Skeletal muscle tissue (tissue), 4 donors: ENCODE results near the gene MMD. TPM values are rescaled to one million over a fixed set of nuclear protein-coding genes. Genes with fewer than 3 reads are reported as not detected.

ENCODE experiments used
- H3K27ac ChIP-seq: one replicate; pipeline ENCODE4 v1.7.0; 2013; ENCODE audit warnings: mild to moderate bottlenecking, low read depth, low read length, inconsistent platforms
- H3K27me3 ChIP-seq, 3 donors: one replicate each; pipeline ENCODE4 v1.7.0; 2013; ENCODE audit warnings: low read length in 3 of 3; ENCODE audit not compliant: control insufficient read depth in 3 of 3, insufficient read depth in 3 of 3
- H3K36me3 ChIP-seq, 3 donors: one replicate each; pipeline ENCODE4 v1.7.0; 2013; ENCODE audit warnings: low read length in 3 of 3; ENCODE audit not compliant: control insufficient read depth in 3 of 3, insufficient read depth in 3 of 3
- H3K4me1 ChIP-seq, 3 donors: one replicate each; pipeline ENCODE4 v1.7.0; 2013; ENCODE audit warnings: low read length in 3 of 3, mild to moderate bottlenecking in 3 of 3; ENCODE audit not compliant: control insufficient read depth in 3 of 3, insufficient read depth in 3 of 3
- H3K4me3 ChIP-seq, 3 donors: one replicate each; pipeline ENCODE4 v1.7.0; 2013; ENCODE audit warnings: low read length in 3 of 3
- H3K9ac ChIP-seq, 3 donors: one replicate each; pipeline ENCODE4 v1.7.0; 2013; ENCODE audit warnings: low read length in 3 of 3, mild to moderate bottlenecking in 3 of 3, moderate library complexity in 2 of 3, low read depth in 1 of 3
- H3K9me3 ChIP-seq, 3 donors: one replicate each; pipeline ENCODE4 v1.7.0; 2013; ENCODE audit warnings: low read length in 3 of 3; ENCODE audit not compliant: control insufficient read depth in 3 of 3
- total RNA-seq: library from RNA; depleted of rRNA; stranded (reverse); fragments of >200 nt; gene quantifications from one replicate; pipeline ENCODE4 v1.2.3, GENCODE V29; 2014
- donor health status: Osteomylitis.

MMD gene
- total RNA-seq, 1 donor from 2014 or later, result 11.5 TPM

DNA sequence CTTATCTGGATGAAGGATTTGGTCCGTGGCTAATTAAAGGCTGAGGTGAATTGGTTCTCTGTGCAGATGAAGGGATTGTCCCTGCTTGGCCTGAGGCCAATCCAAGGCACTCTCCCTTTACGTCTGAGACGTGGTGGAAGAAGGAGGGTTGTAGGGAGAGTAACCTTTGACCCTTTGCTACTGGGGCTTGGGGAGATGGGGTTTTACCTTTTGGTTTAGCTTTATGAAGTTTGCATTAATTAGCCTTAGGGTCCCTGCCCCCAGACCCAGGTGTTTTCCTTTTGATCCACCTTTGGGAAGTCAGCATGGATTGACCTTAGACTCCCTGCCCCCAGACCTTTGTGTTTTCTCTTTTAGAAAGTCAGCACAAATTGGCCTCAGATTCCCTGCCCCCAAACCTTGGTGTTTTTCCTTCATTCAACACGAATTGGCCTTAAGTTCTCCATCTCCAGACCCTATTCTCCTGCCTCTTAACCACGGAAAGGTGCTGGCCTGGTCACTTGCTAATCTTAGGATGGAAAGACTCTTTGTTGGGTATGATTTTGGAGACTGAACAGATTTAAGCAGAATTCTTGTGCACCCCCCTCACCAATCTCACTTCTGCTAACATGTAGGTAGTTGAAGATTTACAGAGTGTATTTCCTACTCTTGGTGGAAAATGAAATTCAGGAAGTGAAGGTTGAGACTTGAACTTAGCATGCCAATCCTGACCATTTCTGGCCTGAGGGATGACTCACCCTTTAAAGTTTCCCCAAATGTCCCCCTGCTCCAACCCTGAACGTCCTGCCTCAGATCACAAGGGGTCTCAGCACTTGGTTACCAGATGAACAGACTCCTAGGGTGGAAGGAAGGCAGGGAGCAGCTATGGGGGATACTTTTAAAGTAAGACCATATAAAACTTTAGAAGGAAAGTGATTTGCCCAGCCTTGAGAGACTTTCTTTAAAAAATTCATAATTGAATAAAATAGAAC lies 23.1 kb upstream of the MMD start:
- Histone ChIP-seq H3K36me3 (no peaks in the 10 kb centered on the region), H3K9me3 (no peaks in the 10 kb centered on the region), H3K27me3 (no peaks in the 10 kb centered on the region), H3K4me3 (no peak overlapping the region), H3K27ac (no peak overlapping the region), H3K4me1 (peaks cover 0 to 3% (median 0%) of the 10 kb centered on the region in 3 donors), H3K9ac (no peak overlapping the region)

DNA sequence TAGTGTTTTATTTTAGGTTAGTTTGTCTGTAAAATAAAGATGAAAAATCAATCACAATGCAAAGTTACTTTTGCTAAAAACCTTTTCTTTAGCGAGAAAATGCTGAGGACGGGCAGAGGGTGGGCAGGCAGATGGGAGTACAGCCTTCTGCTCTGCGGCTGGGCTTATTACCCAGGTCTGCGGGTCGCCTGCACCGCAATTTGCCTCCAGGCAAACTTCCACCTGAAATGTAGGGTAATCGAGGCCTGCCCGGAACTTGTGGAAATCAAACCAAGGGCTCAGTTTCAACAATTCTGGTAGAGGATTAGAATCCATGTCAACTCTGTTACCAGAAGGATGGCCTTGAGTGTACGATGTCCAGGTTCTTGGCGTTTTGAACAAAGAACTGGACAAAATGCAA lies 22.3 kb upstream of the MMD start:
- Histone ChIP-seq H3K27me3 (no peaks in the 10 kb centered on the region), H3K4me1 (no peaks in the 10 kb centered on the region), H3K4me3 (no peak overlapping the region), H3K9me3 (no peaks in the 10 kb centered on the region), H3K36me3 (no peaks in the 10 kb centered on the region), H3K9ac (no peak overlapping the region), H3K27ac (no peak overlapping the region)

DNA sequence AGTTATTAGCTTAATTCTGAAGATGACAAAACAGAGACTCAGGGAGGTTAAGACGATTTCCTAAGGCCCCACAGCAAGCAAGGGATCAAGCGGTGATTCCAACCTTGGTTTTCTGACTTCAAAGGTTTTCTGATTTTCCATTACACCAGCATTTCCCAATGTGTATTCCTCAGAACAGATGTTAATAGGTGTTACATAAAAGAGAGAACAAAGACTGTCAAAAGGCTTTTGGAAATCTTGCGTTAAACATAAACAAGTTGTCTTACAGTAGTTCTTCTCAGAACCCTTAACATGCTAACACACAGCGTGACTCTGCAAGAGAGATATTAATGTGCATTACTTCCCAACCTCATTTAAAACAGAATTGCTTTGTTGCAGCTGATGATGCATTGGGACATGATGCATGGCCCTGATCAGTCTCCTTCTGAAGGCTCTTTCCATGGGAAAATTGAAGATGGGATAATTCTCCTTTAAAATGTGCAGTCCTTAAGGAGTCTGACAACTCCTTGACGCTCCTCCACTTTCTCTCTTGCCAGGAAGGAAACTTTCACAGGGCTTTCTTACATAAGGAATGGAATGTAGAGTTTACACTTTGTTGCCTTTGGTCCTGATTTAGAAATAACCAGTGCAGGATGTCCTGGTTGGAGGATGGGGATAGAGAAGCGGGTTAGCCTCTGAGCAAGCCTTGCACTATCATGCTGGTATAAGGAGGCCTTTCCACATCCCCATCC lies 21.5 kb upstream of the MMD start:
- no peaks in the 10 kb centered on the region for H3K36me3 ChIP-seq
- H3K27me3 ChIP-seq, result no peaks in the 10 kb centered on the region
- no peak overlapping the region for H3K9ac ChIP-seq
- no peaks in the 10 kb centered on the region for H3K9me3 ChIP-seq
- H3K4me1 ChIP-seq, result no peaks in the 10 kb centered on the region
- no peak overlapping the region for H3K4me3 ChIP-seq
- no peak overlapping the region for H3K27ac ChIP-seq

DNA sequence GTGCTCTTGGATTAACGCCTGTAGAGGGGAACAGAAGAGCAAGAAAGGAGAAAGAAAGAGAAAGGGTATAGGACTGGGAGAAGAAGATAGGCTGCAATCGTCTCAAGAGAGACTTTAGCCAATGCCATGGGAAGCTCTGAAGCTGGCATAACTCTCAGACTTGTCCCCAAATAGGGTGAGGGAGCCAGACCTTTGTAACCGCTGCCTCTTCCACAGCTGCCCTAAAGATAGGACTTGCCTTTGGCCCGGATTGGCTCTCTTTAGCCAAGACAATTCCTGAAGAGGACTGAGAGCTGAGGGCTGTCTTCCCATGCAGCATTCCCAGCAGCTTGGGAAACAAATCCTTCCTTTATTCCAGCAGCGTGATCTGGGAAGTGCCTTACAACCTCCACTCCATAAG lies 20.8 kb upstream of the MMD start:
- Histone ChIP-seq H3K9me3 (no peaks in the 10 kb centered on the region), H3K36me3 (no peaks in the 10 kb centered on the region), H3K27me3 (no peaks in the 10 kb centered on the region), H3K27ac (no peak overlapping the region), H3K4me1 (no peaks in the 10 kb centered on the region), H3K4me3 (no peak overlapping the region), H3K9ac (no peak overlapping the region)

DNA sequence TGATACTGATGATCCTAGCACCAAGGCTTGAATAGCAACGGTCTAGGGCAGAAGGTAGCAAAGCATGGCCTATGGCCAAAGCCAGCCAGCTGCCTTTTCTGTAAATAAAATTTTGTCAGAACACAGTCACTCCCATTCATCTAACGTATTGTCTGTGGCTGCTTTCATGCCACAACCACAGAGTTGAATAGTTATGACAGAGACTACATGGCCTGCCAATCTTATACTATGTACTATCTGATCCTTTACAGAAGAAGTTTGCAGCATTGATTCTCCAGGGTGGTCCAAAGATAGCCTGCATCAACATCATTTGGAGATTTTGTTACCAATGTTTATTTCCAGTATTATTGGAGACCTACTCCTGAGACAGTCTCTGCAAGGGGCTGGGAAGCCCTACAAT lies 19.9 kb upstream of the MMD start:
- no peak overlapping the region for H3K27ac ChIP-seq
- H3K4me3 ChIP-seq, result no peak overlapping the region
- no peaks in the 10 kb centered on the region for H3K4me1 ChIP-seq
- H3K9ac ChIP-seq, result no peak overlapping the region
- no peaks in the 10 kb centered on the region for H3K27me3 ChIP-seq
- H3K36me3 ChIP-seq, result no peaks in the 10 kb centered on the region
- no peaks in the 10 kb centered on the region for H3K9me3 ChIP-seq

DNA sequence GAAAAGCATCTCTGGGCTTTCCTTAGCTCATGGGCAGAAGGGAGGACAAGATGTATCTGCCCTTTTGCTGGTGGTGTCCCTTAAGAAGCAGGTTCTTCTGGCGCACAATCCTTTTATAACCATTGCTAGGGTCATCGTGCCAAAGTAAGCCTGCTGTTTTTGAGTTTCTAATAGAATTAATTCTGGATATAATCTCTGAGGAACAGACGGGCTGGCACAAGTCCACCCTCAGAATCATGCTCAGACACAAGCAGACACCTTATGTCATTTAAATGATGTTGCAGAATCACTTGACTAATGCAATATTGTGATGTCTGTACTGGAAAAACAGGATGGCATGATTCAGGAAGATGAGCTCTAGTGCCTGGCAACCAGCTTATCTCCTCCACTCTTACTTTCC lies 18.8 kb upstream of the MMD start:
- Histone ChIP-seq H3K27ac (no peak overlapping the region), H3K36me3 (no peaks in the 10 kb centered on the region), H3K27me3 (no peaks in the 10 kb centered on the region), H3K4me3 (no peak overlapping the region), H3K9ac (no peak overlapping the region), H3K4me1 (no peaks in the 10 kb centered on the region), H3K9me3 (no peaks in the 10 kb centered on the region)

DNA sequence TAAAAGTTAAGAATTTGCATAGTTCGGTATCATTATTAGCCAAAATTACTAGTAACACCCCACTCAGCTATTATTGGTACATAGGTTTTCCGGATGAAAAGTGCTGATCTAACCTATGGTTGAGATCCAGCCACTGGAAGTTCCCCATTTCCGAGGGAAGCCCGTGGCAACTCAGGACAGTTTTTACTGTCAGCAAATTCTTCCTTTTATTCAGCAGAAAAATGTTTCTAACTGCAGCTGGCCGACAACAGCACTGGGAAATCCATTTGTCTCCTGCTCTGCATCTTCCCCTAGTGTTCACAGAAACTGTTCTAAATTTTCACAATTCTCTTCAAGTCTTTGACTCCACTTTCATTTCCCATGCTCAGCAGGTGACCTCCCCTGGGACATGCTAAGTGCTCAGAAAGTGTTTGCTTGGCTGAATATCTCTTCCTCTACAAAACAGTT lies 15.5 kb upstream of the MMD start:
- Histone ChIP-seq H3K9me3 (no peaks in the 10 kb centered on the region), H3K36me3 (no peaks in the 10 kb centered on the region), H3K4me1 (peaks cover 0 to 2% (median 0%) of the 10 kb centered on the region in 3 donors), H3K9ac (no peak overlapping the region), H3K4me3 (no peak overlapping the region), H3K27me3 (no peaks in the 10 kb centered on the region), H3K27ac (peak overlapping the region; percentile 11)

DNA sequence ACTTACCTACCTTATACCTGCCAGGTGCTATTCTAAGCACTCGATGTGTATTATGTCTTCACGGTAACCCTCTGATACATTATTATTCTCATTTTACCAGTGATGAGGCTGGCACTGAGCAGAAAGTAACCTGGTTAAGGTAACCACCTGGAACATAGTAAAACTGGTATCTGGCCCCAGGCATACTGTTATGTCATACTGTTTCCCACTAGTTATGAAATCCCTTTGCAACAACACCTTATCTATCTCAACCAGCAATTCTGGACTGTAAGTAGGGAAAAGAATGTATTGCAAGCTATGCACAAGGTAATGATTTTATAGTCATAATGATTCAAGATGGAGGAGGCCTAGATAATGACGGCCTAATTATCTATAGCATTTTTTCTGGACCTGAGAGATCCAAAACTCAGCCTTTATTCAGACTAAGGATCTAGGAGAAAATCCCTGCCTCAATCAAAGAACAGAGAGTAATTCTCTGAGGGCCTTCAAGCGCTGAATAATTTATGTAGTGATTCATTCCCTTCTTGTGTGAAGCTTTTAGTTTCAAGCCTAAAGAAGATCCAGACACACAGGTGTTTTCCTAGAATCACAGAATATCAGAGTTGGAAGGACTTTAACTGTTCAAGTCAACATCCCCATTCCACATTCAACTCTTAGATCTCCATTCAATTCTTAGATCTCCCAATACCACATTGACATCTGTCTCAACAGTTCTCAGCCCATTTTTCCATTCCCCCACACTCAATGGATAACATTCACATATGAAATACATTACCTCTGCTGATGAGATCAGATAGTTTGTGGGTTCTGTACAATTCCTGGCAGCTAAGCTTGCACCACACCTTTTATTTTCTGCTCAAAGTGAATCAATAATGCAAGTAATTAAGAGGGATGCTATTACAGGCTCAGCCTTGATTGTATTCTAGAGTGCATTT lies 14.9 kb upstream of the MMD start:
- H3K27ac ChIP-seq, result no peak overlapping the region
- H3K9ac ChIP-seq, result no peak overlapping the region
- H3K9me3 ChIP-seq, result no peaks in the 10 kb centered on the region
- H3K4me1 ChIP-seq, result peaks cover 0 to 2% (median 0%) of the 10 kb centered on the region in 3 donors
- H3K36me3 ChIP-seq, result no peaks in the 10 kb centered on the region
- no peak overlapping the region for H3K4me3 ChIP-seq
- H3K27me3 ChIP-seq, result no peaks in the 10 kb centered on the region

DNA sequence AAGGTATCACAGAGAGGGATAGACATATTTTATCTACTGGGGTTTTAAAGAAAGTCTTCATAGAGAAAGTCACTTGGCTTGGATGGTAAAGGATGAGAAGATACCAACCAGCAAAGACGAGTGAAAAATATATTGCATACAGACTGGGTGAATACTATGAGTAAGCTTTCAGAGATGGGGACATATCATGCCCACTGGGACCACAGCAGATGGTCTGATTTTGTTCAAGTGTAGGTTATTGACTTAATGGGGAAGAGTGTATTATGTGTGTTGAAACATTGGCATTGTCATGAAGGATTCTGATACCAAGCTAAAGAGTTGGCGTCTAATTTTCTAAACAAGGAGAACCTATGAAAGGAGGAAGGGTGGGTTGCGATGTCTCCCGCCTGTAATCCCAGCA lies 13.8 kb upstream of the MMD start:
- no peak overlapping the region for H3K4me3 ChIP-seq
- H3K4me1 ChIP-seq, result peaks cover 0 to 2% (median 0%) of the 10 kb centered on the region in 3 donors
- H3K27ac ChIP-seq, result no peak overlapping the region

More for the DNA sequence above, 13.8 kb upstream of the MMD start:
- Histone ChIP-seq H3K9ac (no peak overlapping the region), H3K9me3 (no peaks in the 10 kb centered on the region), H3K27me3 (no peaks in the 10 kb centered on the region), H3K36me3 (no peaks in the 10 kb centered on the region)
